Neutrophil (primary cell): ENCODE results near the gene VWA5B2.

Source experiments
- H3K27ac ChIP-seq: fragments of 200-600 bp; sonication (generic); 2 replicates; pipeline ENCODE4 v1.5.1; 2016; ENCODE audit warnings: mild to moderate bottlenecking, moderate library complexity
- H3K27me3 ChIP-seq: fragments of 200-600 bp; sonication (generic); 2 replicates; pipeline ENCODE4 v1.6.0; 2016; ENCODE audit warnings: mild to moderate bottlenecking
- H3K36me3 ChIP-seq: fragments of 200-600 bp; sonication (generic); 2 replicates; pipeline ENCODE4 v1.5.1; 2017
- H3K4me1 ChIP-seq, 2 experiments: fragments of 200-600 bp in 1 of 2; sonication (generic) in 1 of 2; 1 replicate in 1 of 2; 2 replicates in 1 of 2; pipeline versions ENCODE4 v1.5.1 to v1.6.1; 2013 to 2016; ENCODE audit warnings: low read depth in 1 of 2, low read length in 1 of 2, mild to moderate bottlenecking in 1 of 2, moderate library complexity in 1 of 2; ENCODE audit not compliant: control insufficient read depth in 1 of 2, insufficient read depth in 1 of 2
- H3K4me3 ChIP-seq, 2 experiments: fragments of 200-600 bp in 1 of 2; sonication (generic) in 1 of 2; 1 replicate in 1 of 2; 2 replicates in 1 of 2; pipeline ENCODE4 v1.5.1; 2013 to 2016; ENCODE audit warnings: low read depth in 1 of 2, low read length in 1 of 2, mild to moderate bottlenecking in 1 of 2, moderate library complexity in 1 of 2
- H3K9me3 ChIP-seq: fragments of 200-600 bp; sonication (generic); 2 replicates; pipeline ENCODE4 v1.5.1; 2016
- CTCF ChIP-seq: fragments of 200-600 bp; sonication (generic); IDR thresholded peaks from 2 replicates; pipeline ENCODE4 v1.5.1; 2016; ENCODE audit warnings: antibody characterized with exemption

The VWA5B2 gene

GRCh38 chr3:184236033-184236410, 6.6 kb downstream of the VWA5B2 start:
- H3K4me1 ChIP-seq = no peaks in the 10 kb centered on the region
- TF ChIP-seq CTCF = no peak
- no peaks in the 10 kb centered on the region for H3K36me3 ChIP-seq
- H3K27ac ChIP-seq = no peak overlapping the region
- no peaks in the 10 kb centered on the region for H3K9me3 ChIP-seq
- H3K4me3 ChIP-seq = no peak overlapping the region
- peaks cover 51% of the 10 kb centered on the region for H3K27me3 ChIP-seq

DNA sequence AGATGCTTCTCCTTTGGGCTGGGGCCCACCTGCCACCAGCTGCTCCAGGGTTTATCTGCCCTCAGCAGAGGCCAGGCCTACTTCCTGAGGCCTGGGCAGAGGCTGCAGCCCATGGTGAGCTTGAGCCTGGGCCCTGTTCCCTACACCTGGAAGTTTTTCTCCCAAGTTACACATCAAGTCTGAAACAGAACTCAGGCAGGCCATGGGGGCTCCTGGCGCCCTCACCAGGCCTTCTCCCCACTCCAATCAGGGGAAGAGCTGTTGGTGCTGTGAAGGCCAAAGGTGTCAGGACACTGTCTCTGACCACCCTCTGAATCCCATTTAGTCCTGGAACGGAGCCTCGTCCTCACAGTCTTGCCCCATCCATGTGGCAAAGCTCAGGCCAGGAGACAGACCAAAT, 7.3 kb downstream of the VWA5B2 start:
- no peaks in the 10 kb centered on the region for H3K4me1 ChIP-seq
- H3K4me3 ChIP-seq = no peak overlapping the region
- peaks cover 51% of the 10 kb centered on the region for H3K27me3 ChIP-seq
- no peaks in the 10 kb centered on the region for H3K36me3 ChIP-seq
- no peak for TF ChIP-seq CTCF
- H3K9me3 ChIP-seq = no peaks in the 10 kb centered on the region
- H3K27ac ChIP-seq = no peak overlapping the region

DNA sequence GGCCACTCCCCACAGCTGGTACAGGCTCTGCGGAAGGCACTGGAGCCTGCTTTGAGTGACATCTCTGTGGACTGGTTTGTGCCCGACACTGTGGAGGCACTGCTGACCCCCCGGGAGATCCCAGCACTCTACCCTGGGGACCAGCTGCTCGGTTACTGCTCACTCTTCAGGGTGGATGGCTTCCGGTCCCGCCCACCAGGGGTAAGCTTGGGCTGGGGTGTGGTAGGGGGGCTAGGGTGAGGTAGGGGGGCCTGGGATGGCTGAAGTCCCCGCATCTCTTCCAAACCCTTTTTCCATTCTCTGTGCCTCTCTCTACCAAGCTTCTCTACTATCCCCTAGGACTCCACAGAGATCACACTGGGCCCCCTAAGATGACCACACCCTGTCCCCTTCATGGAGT, 7.8 kb downstream of the VWA5B2 start:
- no peak overlapping the region for H3K27ac ChIP-seq
- H3K36me3 ChIP-seq = peaks cover 5% of the 10 kb centered on the region
- peaks cover 48% of the 10 kb centered on the region for H3K27me3 ChIP-seq
- no peak for TF ChIP-seq CTCF
- H3K4me1 ChIP-seq = no peaks in the 10 kb centered on the region
- H3K4me3 ChIP-seq = no peak overlapping the region
- H3K9me3 ChIP-seq = no peaks in the 10 kb centered on the region

GRCh38 chr3:184237807-184238206, 8.4 kb downstream of the VWA5B2 start:
- no peak for TF ChIP-seq CTCF
- Histone ChIP-seq H3K9me3 (no peaks in the 10 kb centered on the region), H3K4me3 (no peak overlapping the region), H3K27ac (no peak overlapping the region), H3K36me3 (peaks cover 11% of the 10 kb centered on the region), H3K27me3 (peaks cover 42% of the 10 kb centered on the region), H3K4me1 (no peaks in the 10 kb centered on the region)

DNA sequence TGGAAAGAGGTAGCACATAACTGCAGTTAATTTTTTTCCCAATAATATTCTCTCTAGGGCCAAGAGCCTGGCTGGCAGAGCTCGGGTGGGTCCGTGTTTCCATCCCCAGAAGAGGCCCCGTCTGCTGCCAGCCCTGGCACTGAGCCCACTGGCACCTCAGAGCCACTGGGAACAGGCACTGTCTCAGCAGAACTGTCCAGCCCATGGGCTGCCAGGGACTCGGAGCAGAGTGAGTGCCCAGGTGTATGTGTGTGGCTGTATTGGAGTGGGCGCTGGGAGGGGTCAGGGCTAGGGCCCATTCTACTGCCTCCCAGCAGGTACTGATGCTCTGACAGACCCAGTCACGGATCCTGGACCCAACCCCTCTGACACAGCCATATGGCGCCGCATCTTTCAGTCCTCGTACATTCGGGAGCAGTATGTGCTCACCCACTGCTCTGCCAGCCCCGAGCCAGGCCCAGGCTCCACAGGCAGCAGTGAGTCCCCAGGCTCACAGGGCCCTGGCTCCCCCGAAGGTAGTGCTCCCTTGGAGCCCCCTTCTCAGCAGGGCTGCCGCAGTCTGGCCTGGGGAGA, 8.9 kb downstream of the VWA5B2 start:
- Histone ChIP-seq H3K27me3 (peaks cover 37% of the 10 kb centered on the region), H3K36me3 (peaks cover 16% of the 10 kb centered on the region), H3K27ac (no peak overlapping the region), H3K4me1 (no peaks in the 10 kb centered on the region), H3K9me3 (no peaks in the 10 kb centered on the region), H3K4me3 (no peak overlapping the region)
- TF ChIP-seq CTCF = no peak

DNA sequence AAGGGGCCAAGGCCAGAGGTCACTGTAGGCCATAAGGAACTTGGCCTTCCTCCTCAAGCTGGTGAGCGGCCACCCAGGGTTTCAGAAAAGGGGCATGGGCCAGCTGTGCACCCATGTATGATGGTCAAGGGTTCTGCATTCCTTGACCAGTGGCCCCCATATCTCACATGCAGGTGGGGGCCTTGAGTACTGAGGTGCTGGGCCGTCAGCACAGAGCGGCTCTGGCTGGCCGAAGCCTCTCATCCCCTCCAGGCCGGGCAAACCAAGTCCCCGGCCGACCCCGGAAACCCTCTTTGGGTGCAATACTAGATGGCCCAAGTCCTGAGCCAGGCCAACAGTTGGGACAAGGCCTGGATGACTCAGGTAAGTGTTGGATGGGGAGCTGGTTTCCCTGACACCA, 9.8 kb downstream of the VWA5B2 start:
- no peak overlapping the region for H3K4me3 ChIP-seq
- H3K36me3 ChIP-seq = peaks cover 25% of the 10 kb centered on the region
- H3K27me3 ChIP-seq = peaks cover 28% of the 10 kb centered on the region
- no peaks in the 10 kb centered on the region for H3K4me1 ChIP-seq
- no peaks in the 10 kb centered on the region for H3K9me3 ChIP-seq
- no peak for TF ChIP-seq CTCF
- H3K27ac ChIP-seq = no peak overlapping the region
